ENCODE results near the gene PGBD5. TPM values are rescaled to one million over a fixed set of nuclear protein-coding genes. Genes with fewer than 3 reads are reported as not detected.

PGBD5 gene
- total RNA-seq, 2 experiments from 2014 or later, result not detected

GRCh38 chr1:230387876-230388275 is 38.3 kb downstream of the PGBD5 start:
- ChIA-PET CTCF (no interaction called here), POLR2A (no interaction called here)
- H3K27ac Mint-ChIP-seq, result no peak overlapping the region
- H3K4me1 Mint-ChIP-seq (ENCODE audit: low read depth), result no peaks in the 10 kb centered on the region
- DNase-seq (no peak), ATAC-seq (no peak)
- intact Hi-C loops (cut with micrococcal nuclease), result no loop called here
- no peak overlapping the region for H3K4me3 Mint-ChIP-seq
- no peaks in the 10 kb centered on the region for H3K9me3 Mint-ChIP-seq
- no peak for TF ChIP-seq CTCF (IDR thresholded peaks at IDR 0.05)
- peaks cover 11% of the 10 kb centered on the region for H3K27me3 Mint-ChIP-seq
- no peaks in the 10 kb centered on the region for H3K36me3 Mint-ChIP-seq (ENCODE audit: low read depth)

DNA sequence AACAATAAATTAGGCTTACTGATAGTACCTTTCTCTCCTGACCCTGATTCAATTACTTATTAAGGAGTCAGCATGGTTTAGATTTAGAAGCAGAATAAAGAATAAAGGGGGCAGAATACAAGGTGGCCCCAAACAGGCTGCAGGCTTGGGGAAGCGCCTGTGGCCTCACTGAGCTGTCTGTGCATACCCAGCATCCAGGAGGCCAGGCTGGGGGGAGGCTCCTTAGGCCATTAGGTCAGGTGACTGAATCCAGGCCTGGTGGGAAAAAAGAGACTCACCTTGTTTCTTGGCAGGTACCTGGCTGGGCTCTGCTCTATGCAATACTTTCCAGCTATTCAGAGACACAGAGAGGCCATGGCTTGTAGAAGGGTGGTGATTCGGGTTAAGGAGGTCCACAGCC is 38.8 kb downstream of the PGBD5 start:
- ChIA-PET CTCF (no interaction called here), POLR2A (no interaction called here)
- intact Hi-C loops (cut with micrococcal nuclease), result no loop called here
- no peak overlapping the region for H3K27ac Mint-ChIP-seq
- ATAC-seq, result no peak
- TF ChIP-seq CTCF (IDR thresholded peaks at IDR 0.05), result no peak
- DNase-seq, result no peak
- peaks cover 8% of the 10 kb centered on the region for H3K27me3 Mint-ChIP-seq
- H3K4me1 Mint-ChIP-seq (ENCODE audit: low read depth), result no peaks in the 10 kb centered on the region
- H3K4me3 Mint-ChIP-seq, result no peak overlapping the region
- no peaks in the 10 kb centered on the region for H3K36me3 Mint-ChIP-seq (ENCODE audit: low read depth)
- no peaks in the 10 kb centered on the region for H3K9me3 Mint-ChIP-seq

DNA sequence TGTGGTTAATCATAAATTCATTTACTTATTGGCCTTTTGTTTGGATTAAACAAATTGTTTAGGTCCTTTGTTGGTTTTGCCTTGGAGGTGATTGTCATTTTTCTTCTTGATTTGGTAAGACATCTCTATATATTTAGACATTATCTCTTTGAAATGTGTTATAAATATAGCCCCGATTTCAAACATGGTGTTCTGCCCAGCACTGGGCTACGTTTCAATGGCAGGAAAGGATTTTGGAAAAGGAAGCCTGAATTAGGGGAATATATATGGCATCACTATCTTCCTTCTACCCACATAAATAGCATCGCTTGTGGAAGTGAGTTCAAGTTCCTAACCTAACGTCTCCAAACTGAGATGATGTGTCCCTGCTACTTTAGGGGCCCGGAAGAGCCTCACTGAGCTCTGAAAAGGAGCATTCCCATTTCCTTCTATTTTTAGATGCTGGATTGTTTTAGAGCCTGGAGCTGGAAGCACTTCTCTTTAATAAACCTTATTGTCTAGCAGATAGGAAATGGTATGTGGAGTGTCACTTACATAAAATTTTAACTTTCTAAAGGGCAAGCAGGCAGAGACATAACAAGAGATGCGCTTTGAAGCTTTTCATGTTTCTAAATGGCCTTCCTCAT is 39.4 kb downstream of the PGBD5 start:
- no peak for DNase-seq
- no peak for TF ChIP-seq CTCF (IDR thresholded peaks at IDR 0.05)
- Mint-ChIP-seq H3K36me3 (ENCODE audit: low read depth) (no peaks in the 10 kb centered on the region), H3K9me3 (no peaks in the 10 kb centered on the region), H3K27me3 (peaks cover 8% of the 10 kb centered on the region), H3K4me1 (ENCODE audit: low read depth) (no peaks in the 10 kb centered on the region), H3K27ac (no peak overlapping the region), H3K4me3 (no peak overlapping the region)
- ATAC-seq, result no peak
- intact Hi-C loops (cut with micrococcal nuclease), result no loop called here
- POLR2A ChIA-PET, result no interaction called here
- CTCF ChIA-PET, result no interaction called here

GRCh38 chr1:230385930-230386329 is 40.2 kb downstream of the PGBD5 start:
- no peaks in the 10 kb centered on the region for H3K36me3 Mint-ChIP-seq (ENCODE audit: low read depth)
- intact Hi-C loops (cut with micrococcal nuclease), result no loop called here
- H3K4me3 Mint-ChIP-seq, result no peak overlapping the region
- DNase-seq, result no peak
- H3K27me3 Mint-ChIP-seq, result peaks cover 10% of the 10 kb centered on the region
- H3K9me3 Mint-ChIP-seq, result no peaks in the 10 kb centered on the region
- H3K27ac Mint-ChIP-seq, result no peak overlapping the region
- TF ChIP-seq CTCF (IDR thresholded peaks at IDR 0.05), result no peak
- H3K4me1 Mint-ChIP-seq (ENCODE audit: low read depth), result no peaks in the 10 kb centered on the region
- CTCF ChIA-PET, result no interaction called here
- ATAC-seq, result no peak
- POLR2A ChIA-PET, result no interaction called here

- DNase-seq, result no peak
- intact Hi-C loops (cut with micrococcal nuclease), result no loop called here
- Mint-ChIP-seq H3K4me1 (ENCODE audit: low read depth) (no peaks in the 10 kb centered on the region), H3K27ac (no peak overlapping the region), H3K36me3 (ENCODE audit: low read depth) (no peaks in the 10 kb centered on the region), H3K4me3 (no peak overlapping the region), H3K27me3 (peaks cover 6% of the 10 kb centered on the region), H3K9me3 (no peaks in the 10 kb centered on the region)
- ATAC-seq, result no peak
- no peak for TF ChIP-seq CTCF (IDR thresholded peaks at IDR 0.05)
- ChIA-PET POLR2A (no interaction called here), CTCF (no interaction called here)
Observed at GRCh38 chr1:230385158-230385450, 41.0 kb downstream of the PGBD5 start.
